IMR-90 (cell line): ENCODE results near the gene PSMB11. TPM values are rescaled to one million over a fixed set of nuclear protein-coding genes. Genes with fewer than 3 reads are reported as not detected.

Experiments used
- ATAC-seq: fragments of 200-7000 bp; cut with Tn5 transposase; 2 replicates; pipeline ENCODE4 v1.9.1; 2020; ENCODE audit warnings: low read depth, mild to moderate bottlenecking, moderate library complexity
- BruUV-seq: library from RNA; stranded (reverse); fragments of 400-500 nt; replicated peaks from 2 replicates; lab custom pipeline; 2021; lab: Mats Ljungman, UMichigan
- CTCF ChIA-PET: fragments of 300-600 bp; formaldehyde crosslinking; extraction: SDS; loops from one replicate; lab custom pipeline; 2021; ENCODE audit warnings: antibody characterized with exemption; lab: Yijun Ruan, JAX
- POLR2A ChIA-PET: fragments of 300-600 bp; sonication (Branson Sonifier 250); formaldehyde crosslinking; loops from one replicate; lab custom pipeline; 2022; ENCODE audit warnings: antibody characterized with exemption; ENCODE audit not compliant: unreplicated experiment; lab: Charles Lee
- DNase-seq: peaks from one replicate; pipeline ENCODE4 v3.0.0; 2013
- H2AFZ ChIP-seq: replicated peaks from 2 replicates; pipeline ENCODE3; 2013; ENCODE audit warnings: low read length, mild to moderate bottlenecking; ENCODE audit not compliant: poor library complexity
- H2AK5ac ChIP-seq: 2 replicates; pipeline ENCODE4 v1.6.1; 2013; ENCODE audit warnings: low read depth, low read length, inconsistent platforms
- H2AK9ac ChIP-seq: replicated peaks from 2 replicates; pipeline ENCODE3; 2013; ENCODE audit warnings: mild to moderate bottlenecking, low read depth, low read length, moderate library complexity; ENCODE audit not compliant: poor library complexity
- H2BK120ac ChIP-seq: 2 replicates; pipeline ENCODE4 v1.6.1; 2013; ENCODE audit warnings: low read depth, low read length, inconsistent platforms
- H2BK15ac ChIP-seq: 3 replicates; pipeline ENCODE4 v1.6.1; 2013; ENCODE audit warnings: low read depth, low read length, inconsistent platforms
- H2BK20ac ChIP-seq: 2 replicates; pipeline ENCODE4 v1.6.1; 2013; ENCODE audit warnings: low read depth, mild to moderate bottlenecking, inconsistent platforms, low read length, moderate library complexity
- H2BK5ac ChIP-seq: 2 replicates; pipeline ENCODE4 v1.6.1; 2013; ENCODE audit warnings: mild to moderate bottlenecking, low read depth, low read length, inconsistent platforms; ENCODE audit not compliant: poor library complexity, severe bottlenecking
- H3K14ac ChIP-seq: replicated peaks from 2 replicates; pipeline ENCODE4 v1.6.1; 2013; ENCODE audit warnings: low read depth, low read length, inconsistent platforms
- H3K18ac ChIP-seq: 2 replicates; pipeline ENCODE4 v1.6.1; 2013; ENCODE audit warnings: low read depth, low read length, control low read depth
- H3K23ac ChIP-seq: 2 replicates; pipeline ENCODE4 v1.6.1; 2013; ENCODE audit warnings: low read depth, low read length, inconsistent platforms
- H3K27ac ChIP-seq: 2 replicates; pipeline ENCODE4 v1.5.1; 2013; ENCODE audit warnings: mild to moderate bottlenecking, control low read depth, low read length; ENCODE audit not compliant: insufficient read depth
- H3K27me3 ChIP-seq: 2 replicates; pipeline ENCODE4 v1.6.1; 2013; ENCODE audit warnings: low read length; ENCODE audit not compliant: control insufficient read depth, insufficient read depth
- H3K36me3 ChIP-seq: 2 replicates; pipeline ENCODE4 v1.6.1; 2013; ENCODE audit warnings: low read length, mixed read lengths; ENCODE audit not compliant: control insufficient read depth, insufficient read depth
- H3K4ac ChIP-seq: 2 replicates; pipeline ENCODE4 v1.6.1; 2013; ENCODE audit warnings: low read depth, low read length, inconsistent platforms
- H3K4me1 ChIP-seq: 2 replicates; pipeline ENCODE4 v1.6.1; 2013; ENCODE audit warnings: low read length, mixed read lengths; ENCODE audit not compliant: control insufficient read depth, insufficient read depth
- H3K4me2 ChIP-seq: 2 replicates; pipeline ENCODE4 v1.6.1; 2013; ENCODE audit warnings: low read depth, mild to moderate bottlenecking, control low read depth, low read length, moderate library complexity
- H3K4me3 ChIP-seq: 2 replicates; pipeline ENCODE4 v1.5.1; 2013; ENCODE audit warnings: low read depth, mild to moderate bottlenecking, control low read depth, low read length, moderate library complexity; ENCODE audit not compliant: insufficient read depth
- H3K56ac ChIP-seq: 2 replicates; pipeline ENCODE4 v1.6.1; 2013; ENCODE audit warnings: low read length, inconsistent platforms; ENCODE audit not compliant: insufficient read depth; ENCODE audit errors: extremely low read depth
- H3K79me1 ChIP-seq, 2 experiments: 2 replicates each; pipeline ENCODE4 v1.6.1; 2013; ENCODE audit warnings: low read length in 2 of 2, inconsistent platforms in 1 of 2, low read depth in 1 of 2
- H3K9ac ChIP-seq: 2 replicates; pipeline ENCODE4 v1.6.1; 2013; ENCODE audit warnings: low read depth, low read length, control low read depth
- H3K9me1 ChIP-seq: 2 replicates; pipeline ENCODE4 v1.6.1; 2013; ENCODE audit warnings: low read length, inconsistent platforms; ENCODE audit not compliant: insufficient read depth
- H3K9me3 ChIP-seq: 2 replicates; pipeline ENCODE4 v1.6.1; 2013; ENCODE audit warnings: low read length; ENCODE audit not compliant: control insufficient read depth, insufficient read depth
- H4K20me1 ChIP-seq: 2 replicates; pipeline ENCODE4 v1.6.1; 2013; ENCODE audit warnings: low read length, inconsistent platforms; ENCODE audit not compliant: insufficient read depth
- H4K5ac ChIP-seq: 2 replicates; pipeline ENCODE4 v1.6.1; 2013; ENCODE audit warnings: mild to moderate bottlenecking, low read depth, low read length, control low read depth
- H4K8ac ChIP-seq, 2 experiments: 2 replicates each; pipeline ENCODE4 v1.6.1; 2013; ENCODE audit warnings: low read depth in 2 of 2, low read length in 2 of 2, control low read depth in 1 of 2, inconsistent platforms in 1 of 2
- H4K91ac ChIP-seq: 2 replicates; pipeline ENCODE4 v1.6.1; 2013; ENCODE audit warnings: low read depth, low read length, inconsistent platforms; ENCODE audit not compliant: insufficient read depth
- BHLHE40 ChIP-seq: fragments of 150-350 bp; IDR thresholded peaks from 2 replicates; pipeline ENCODE4 v1.6.1; 2016; ENCODE audit warnings: mild to moderate bottlenecking, low read depth, low read length
- CTCF ChIP-seq: conservative IDR thresholded peaks from 2 replicates; pipeline ENCODE4 v1.5.1; 2012; ENCODE audit warnings: mild to moderate bottlenecking, low read depth, low read length, improper control_type of control experiment
- ELK1 ChIP-seq: fragments of 150-350 bp; IDR thresholded peaks from 2 replicates; pipeline ENCODE4 v1.6.1; 2016; ENCODE audit warnings: low read depth, mild to moderate bottlenecking, low read length, moderate library complexity, borderline replicate concordance
- RAD21 ChIP-seq: IDR thresholded peaks from 2 replicates; pipeline ENCODE4 v1.6.1; 2012; ENCODE audit warnings: low read length, improper control_type of control experiment
- RCOR1 ChIP-seq: IDR thresholded peaks from 2 replicates; pipeline ENCODE4 v1.6.1; 2012; ENCODE audit warnings: mild to moderate bottlenecking, low read length, improper control_type of control experiment; ENCODE audit not compliant: insufficient replicate concordance
- RFX5 ChIP-seq: IDR thresholded peaks from 2 replicates; pipeline ENCODE4 v1.8.0; 2012; ENCODE audit warnings: low read depth, mild to moderate bottlenecking, low read length, moderate library complexity
- WGBS, 2 experiments: methylation state at CpG; one replicate each; pipeline versions ENCODE4 v1.1.5 to v1.1.7; 2013; ENCODE audit warnings: missing lambda C conversion rate in 2 of 2; ENCODE audit not compliant: insufficient read length in 1 of 2; ENCODE audit errors: extremely low coverage in 2 of 2; 5-methylcytosine and 5-hydroxymethylcytosine counted together
- dilution Hi-C: fragments of 300-500 bp; cut with HindIII; formaldehyde crosslinking; loops from one replicate; pipeline ENCODE4 v1.14.3; 2018; ENCODE audit warnings: low sequenced_read_pairs; ENCODE audit not compliant: unreplicated experiment
- in situ Hi-C: fragments of 300-500 bp; cut with MboI; formaldehyde crosslinking; loops from 3 replicates; pipeline ENCODE4 v1.14.3; 2019; ENCODE audit warnings: low sequenced_read_pairs, inconsistent platforms, mixed read lengths
- intact Hi-C: fragments of 100-400 bp; cut with micrococcal nuclease; formaldehyde crosslinking; loops from 2 replicates; pipeline ENCODE4 v1.10.0; 2022
- polyA plus RNA-seq, 3 experiments: library from polyadenylated mRNA; depleted of rRNA; stranded (reverse); fragments of >200 nt; gene quantifications; 2 replicates each; pipeline ENCODE4 v1.2.3, GENCODE V29; 2012; ENCODE audit warnings: low replicate concordance in 1 of 3
- total RNA-seq: library from RNA; depleted of rRNA; stranded (reverse); fragments of >200 nt; gene quantifications from 2 replicates; pipeline ENCODE4 v1.2.3, GENCODE V29; 2012

The PSMB11 gene
- total and polyA plus RNA-seq, 2 of the 4 experiments (the other 2 are of a cell fraction), result not detected

- H2BK5ac ChIP-seq, result no peak overlapping the region
- no peak overlapping the region for H2AFZ ChIP-seq
- no peak overlapping the region for H4K8ac ChIP-seq
- dilution Hi-C loops, result no loop called here
- intact Hi-C loops, result no loop called here
- peaks cover 18% of the 10 kb centered on the region for H3K36me3 ChIP-seq
- ChIA-PET POLR2A (interaction anchor here (0.6 kb wide), 1 partner anchor 11 kb away, joined by 5 read pairs; no protein-coding TSS in a partner anchor), CTCF (interaction anchor here (1.1 to 1.8 kb wide), 3 partner anchors 15 to 105 kb away, joined by 5 to 13 read pairs (median 7); no protein-coding TSS in a partner anchor)
- no peak overlapping the region for H3K18ac ChIP-seq
- peaks cover 2% of the 10 kb centered on the region; the same call in 1 of the 2 replicates for H3K4me1 ChIP-seq
- no peaks in the 10 kb centered on the region for H3K9me3 ChIP-seq
- no peaks in the 10 kb centered on the region for H3K27me3 ChIP-seq
- H4K20me1 ChIP-seq, result peaks cover 22% of the 10 kb centered on the region; the same call in 1 of the 2 replicates
- no peak overlapping the region for H4K91ac ChIP-seq
- no peak overlapping the region for H3K27ac ChIP-seq
- no peak overlapping the region for H4K5ac ChIP-seq
- H2BK20ac ChIP-seq, result no peak overlapping the region
- DNase-seq, result no peak
- TF ChIP-seq BHLHE40 (no peak), ELK1 (no peak), RFX5 (no peak), CTCF (no peak), RCOR1 (no peak), RAD21 (no peak)
- no peak overlapping the region for H2BK15ac ChIP-seq
- H3K79me1 ChIP-seq, result peaks cover 18 to 44% of the 10 kb centered on the region in 2 experiments; a peak in 3 of 4 replicates
- H3K4ac ChIP-seq, result no peak overlapping the region
- 88% methylated on average over 6 of the region's 12 CpGs; no CpG with 5 or more reads in 1 of the 2 experiments for WGBS, 2 experiments
- no peak for ATAC-seq
- no peak overlapping the region for H3K4me3 ChIP-seq
- no peak overlapping the region for H3K4me2 ChIP-seq
- no peak overlapping the region for H3K14ac ChIP-seq
- H2BK120ac ChIP-seq, result no peak overlapping the region
- H3K9ac ChIP-seq, result no peak overlapping the region
- in situ Hi-C loops, result loop anchor here (25.0 kb wide), 1 partner anchor 1046 kb away; the partner anchor contains the start of genes EMC9, FITM1, PSME1 and PSME2
- no peak overlapping the region for H2AK5ac ChIP-seq
- H2AK9ac ChIP-seq, result no peak overlapping the region
- no peak overlapping the region for H3K23ac ChIP-seq
- no peaks in the 10 kb centered on the region for H3K9me1 ChIP-seq
- BruUV-seq, result no TSS peak
- H3K56ac ChIP-seq, result no peak overlapping the region
Measured at GRCh38 chr14:23091294-23092225, 49.5 kb downstream of the PSMB11 start.
